GM12891 (cell line): Measurements from ENCODE around the gene GALK2.

ENCODE experiments used
- POLR2A ChIP-seq: IDR thresholded peaks from 2 replicates; pipeline ENCODE4 v1.6.1; 2011; ENCODE audit warnings: low read depth, low read length, control low read depth
- POLR2AphosphoS5 ChIP-seq: IDR thresholded peaks from 2 replicates; pipeline ENCODE4 v1.6.1; 2011; ENCODE audit warnings: low read depth, low read length, control low read depth

DNA sequence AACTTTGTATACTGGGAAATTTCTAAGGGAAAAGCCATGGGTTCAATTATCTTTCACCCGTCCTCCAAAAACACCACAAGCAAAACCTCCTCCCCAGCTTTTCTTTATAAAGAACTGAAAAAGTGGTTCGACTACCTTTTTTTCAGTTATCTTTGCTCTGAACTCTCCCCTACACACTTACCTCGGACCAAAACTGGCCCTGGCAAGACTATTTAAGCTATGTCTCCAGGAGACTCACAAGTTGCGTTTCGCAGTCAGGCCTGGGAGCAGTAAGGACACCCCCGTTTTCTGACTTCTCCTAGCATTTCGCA, 15.3 kb upstream of the GALK2 start:
- TF ChIP-seq POLR2AphosphoS5 (no peak), POLR2A (no peak)
